B cell (primary cell): ENCODE measurements around the gene AOPEP. TPM values are rescaled to one million over a fixed set of nuclear protein-coding genes. Genes with fewer than 3 reads are reported as not detected.

Experiments
- ATAC-seq: fragments of 200-7000 bp; cut with Tn5 transposase; one replicate; pipeline ENCODE4 v1.10.0; 2021; ENCODE audit warnings: low read depth, mild to moderate bottlenecking, moderate number of reproducible peaks, moderate library complexity
- CTCF ChIA-PET: fragments of 350-600 bp; sonication (Branson Sonifier 250); formaldehyde crosslinking; loops from one replicate; lab custom pipeline; 2021; ENCODE audit warnings: antibody characterized with exemption, inconsistent platforms; lab: Charles Lee
- POLR2A ChIA-PET: fragments of 350-600 bp; sonication (Branson Sonifier 250); formaldehyde crosslinking; loops from one replicate; lab custom pipeline; 2021; ENCODE audit warnings: antibody characterized with exemption; lab: Charles Lee
- DNase-seq: peaks from one replicate; pipeline ENCODE4 v3.0.0; 2013
- H2AFZ ChIP-seq: 2 replicates; pipeline ENCODE4 v1.6.1; 2012; ENCODE audit warnings: mild to moderate bottlenecking, low read depth, low read length; ENCODE audit not compliant: insufficient read depth, poor library complexity, severe bottlenecking
- H3K27ac ChIP-seq, 2 donors: 1 replicate in 1 of 2; 2 replicates in 1 of 2; pipeline ENCODE4 v1.5.1; 2012 to 2013; ENCODE audit warnings: low read length in 2 of 2, mild to moderate bottlenecking in 2 of 2, moderate library complexity in 1 of 2
- H3K27me3 ChIP-seq, 4 experiments: fragments of 200-600 bp in 1 of 4; sonication (generic) in 1 of 4; replicated peaks in 1 of 4; 1 replicate in 2 of 4; 2 replicates in 2 of 4; pipeline versions ENCODE4 v1.6.1 to v1.7.0; 2013 to 2016; ENCODE audit warnings: low read length in 3 of 4, mild to moderate bottlenecking in 2 of 4, mixed read lengths in 1 of 4, moderate library complexity in 1 of 4; ENCODE audit not compliant: insufficient read depth in 4 of 4, control insufficient read depth in 3 of 4; ENCODE audit errors: control extremely low read depth in 1 of 4
- H3K36me3 ChIP-seq, 2 experiments: replicated peaks in 1 of 2; 1 replicate in 1 of 2; 2 replicates in 1 of 2; pipeline versions ENCODE4 v1.6.1 to v1.7.1; 2013; ENCODE audit warnings: low read length in 1 of 2; ENCODE audit not compliant: insufficient read depth in 2 of 2, control insufficient read depth in 1 of 2; ENCODE audit errors: control extremely low read depth in 1 of 2, extremely low read depth in 1 of 2
- H3K4me1 ChIP-seq, 2 donors: fragments of 200-600 bp in 1 of 2; sonication (generic) in 1 of 2; 1 replicate in 1 of 2; 2 replicates in 1 of 2; pipeline versions ENCODE4 v1.5.1 to v1.6.1; 2013 to 2017; ENCODE audit warnings: low read length in 2 of 2; ENCODE audit not compliant: control insufficient read depth in 2 of 2, insufficient read depth in 2 of 2
- H3K4me2 ChIP-seq: replicated peaks from 2 replicates; pipeline ENCODE3; 2012; ENCODE audit warnings: mild to moderate bottlenecking, low read depth, low read length; ENCODE audit not compliant: poor library complexity, severe bottlenecking
- H3K4me3 ChIP-seq, 5 experiments: fragments of 200-600 bp in 1 of 5; sonication (generic) in 1 of 5; 1 replicate in 3 of 5; 2 replicates in 2 of 5; pipeline versions ENCODE4 v1.5.1 to v1.7.0; 2011 to 2016; ENCODE audit warnings: low read length in 4 of 5, mild to moderate bottlenecking in 4 of 5, low read depth in 2 of 5, control low read depth in 1 of 5, moderate library complexity in 1 of 5; ENCODE audit not compliant: insufficient read depth in 1 of 5; ENCODE audit errors: control extremely low read depth in 1 of 5, extremely low read depth in 1 of 5
- H3K79me2 ChIP-seq: fragments of 200-600 bp; sonication (generic); one replicate; pipeline ENCODE4 v1.6.0; 2016; ENCODE audit warnings: low read length; ENCODE audit not compliant: control insufficient read depth, insufficient read depth
- H3K9ac ChIP-seq: fragments of 200-600 bp; sonication (generic); 2 replicates; pipeline ENCODE4 v1.6.1; 2017; ENCODE audit warnings: mild to moderate bottlenecking, low read length, moderate library complexity
- H3K9me3 ChIP-seq, 3 donors: one replicate each; pipeline versions ENCODE4 v1.6.1 to v1.7.1; 2013; ENCODE audit warnings: low read length in 2 of 3; ENCODE audit not compliant: control insufficient read depth in 2 of 3, insufficient read depth in 1 of 3; ENCODE audit errors: control extremely low read depth in 1 of 3
- H4K20me1 ChIP-seq: 2 replicates; pipeline ENCODE4 v1.6.0; 2012; ENCODE audit warnings: mild to moderate bottlenecking, low read length; ENCODE audit not compliant: insufficient read depth, control insufficient read depth, poor library complexity, severe bottlenecking
- H3K27ac Mint-ChIP-seq: one replicate; pipeline ENCODE4 v1.8.0; 2021; ENCODE audit warnings: mixed read lengths
- H3K27me3 Mint-ChIP-seq: one replicate; pipeline ENCODE4 v1.8.0; 2021; ENCODE audit warnings: mixed read lengths
- H3K4me1 Mint-ChIP-seq: one replicate; pipeline ENCODE4 v1.8.0; 2021; ENCODE audit warnings: mixed read lengths
- H3K4me3 Mint-ChIP-seq: one replicate; pipeline ENCODE4 v1.8.0; 2021; ENCODE audit warnings: mixed read lengths
- H3K9me3 Mint-ChIP-seq: one replicate; pipeline ENCODE4 v1.8.0; 2022; ENCODE audit warnings: mixed read lengths; ENCODE audit not compliant: insufficient read depth
- EZH2 ChIP-seq: IDR thresholded peaks from 2 replicates; pipeline ENCODE4 v1.6.1; 2012; ENCODE audit warnings: borderline replicate concordance, low read depth, mild to moderate bottlenecking, moderate library complexity, low read length; ENCODE audit not compliant: insufficient read depth, poor library complexity, severe bottlenecking
- WGBS: methylation state at CpG from one replicate; pipeline ENCODE4 v1.1.5; 2013; ENCODE audit warnings: missing lambda C conversion rate; ENCODE audit not compliant: insufficient coverage; 5-methylcytosine and 5-hydroxymethylcytosine counted together
- intact Hi-C: fragments of 100-400 bp; cut with micrococcal nuclease; formaldehyde crosslinking; loops from one replicate; pipeline ENCODE4 v1.10.0; 2022
- polyA plus RNA-seq: library from polyadenylated mRNA; depleted of rRNA; stranded (reverse); fragments of >200 nt; gene quantifications from 2 replicates; pipeline ENCODE4 v1.2.3, GENCODE V29; 2012
- total RNA-seq, 2 donors: library from RNA; stranded (reverse); fragments of 120-200 nt in 1 of 2; gene quantifications; 1 replicate in 1 of 2; 2 replicates in 1 of 2; pipeline versions ENCODE4 v1.2.3 to v1.2.4, GENCODE V29; 2013 to 2022
- TF ChIP-seq, protein P1 (sequence below): fragments of 200-600 bp; IDR thresholded peaks from one replicate; pipeline ENCODE4 v1.8.0; 2022; ENCODE audit warnings: antibody characterized with exemption, mild to moderate bottlenecking

AOPEP gene
- total and polyA plus RNA-seq, 2 donors (not counting 1 experiment from before 2014, with no cell fraction given): 5.1 to 35.8 TPM

DNA sequence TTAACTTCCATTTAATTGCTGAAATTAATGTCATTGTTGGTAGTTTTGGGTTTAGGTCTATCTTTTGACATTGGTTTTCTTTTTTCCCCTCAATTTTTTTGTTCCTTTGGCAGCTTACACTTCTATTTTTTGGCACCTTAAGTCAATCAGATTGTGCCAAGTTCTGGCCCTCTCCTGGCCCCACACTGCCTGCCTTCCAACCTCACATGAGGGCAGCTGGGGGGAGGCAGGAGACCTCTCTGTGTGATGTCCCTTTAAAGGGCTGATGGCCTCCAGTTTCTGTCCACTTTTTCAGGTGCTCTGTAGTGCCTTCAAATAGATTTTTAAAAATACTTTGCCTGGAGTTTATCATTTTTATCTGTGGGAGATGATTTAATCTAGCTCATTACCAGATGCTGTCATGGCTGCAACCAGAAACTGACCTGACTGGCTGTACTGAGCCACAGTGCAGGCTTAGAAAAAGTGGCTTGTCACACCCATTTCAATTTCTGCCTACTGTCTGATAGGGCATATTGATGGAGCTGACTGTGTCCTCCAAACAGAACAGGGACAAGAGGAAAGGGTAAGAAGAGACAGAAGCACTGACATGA, 394.4 kb downstream of the AOPEP start:
- no peaks in the 10 kb centered on the region for H3K4me1 ChIP-seq
- no peaks in the 10 kb centered on the region for H3K27me3 ChIP-seq
- no peaks in the 10 kb centered on the region for H3K27me3 Mint-ChIP-seq
- H3K4me2 ChIP-seq: no peak overlapping the region
- H3K9me3 ChIP-seq: no peaks in the 10 kb centered on the region
- H4K20me1 ChIP-seq: no peaks in the 10 kb centered on the region
- ATAC-seq (no peak), DNase-seq (no peak)
- no peaks in the 10 kb centered on the region for H3K36me3 ChIP-seq
- no peaks in the 10 kb centered on the region for H3K4me1 Mint-ChIP-seq
- intact Hi-C loops: no loop called here
- no peak overlapping the region for H3K27ac Mint-ChIP-seq
- H2AFZ ChIP-seq: no peak overlapping the region
- ChIA-PET POLR2A (no interaction called here), CTCF (interaction anchor here (2.5 to 3.5 kb wide), 2 partner anchors 10 to 440 kb away, joined by 13 to 20 read pairs; no protein-coding TSS in a partner anchor)
- no peaks in the 10 kb centered on the region for H3K79me2 ChIP-seq
- TF ChIP-seq, protein P1, sequence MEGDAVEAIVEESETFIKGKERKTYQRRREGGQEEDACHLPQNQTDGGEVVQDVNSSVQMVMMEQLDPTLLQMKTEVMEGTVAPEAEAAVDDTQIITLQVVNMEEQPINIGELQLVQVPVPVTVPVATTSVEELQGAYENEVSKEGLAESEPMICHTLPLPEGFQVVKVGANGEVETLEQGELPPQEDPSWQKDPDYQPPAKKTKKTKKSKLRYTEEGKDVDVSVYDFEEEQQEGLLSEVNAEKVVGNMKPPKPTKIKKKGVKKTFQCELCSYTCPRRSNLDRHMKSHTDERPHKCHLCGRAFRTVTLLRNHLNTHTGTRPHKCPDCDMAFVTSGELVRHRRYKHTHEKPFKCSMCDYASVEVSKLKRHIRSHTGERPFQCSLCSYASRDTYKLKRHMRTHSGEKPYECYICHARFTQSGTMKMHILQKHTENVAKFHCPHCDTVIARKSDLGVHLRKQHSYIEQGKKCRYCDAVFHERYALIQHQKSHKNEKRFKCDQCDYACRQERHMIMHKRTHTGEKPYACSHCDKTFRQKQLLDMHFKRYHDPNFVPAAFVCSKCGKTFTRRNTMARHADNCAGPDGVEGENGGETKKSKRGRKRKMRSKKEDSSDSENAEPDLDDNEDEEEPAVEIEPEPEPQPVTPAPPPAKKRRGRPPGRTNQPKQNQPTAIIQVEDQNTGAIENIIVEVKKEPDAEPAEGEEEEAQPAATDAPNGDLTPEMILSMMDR: no peak
- TF ChIP-seq EZH2: no peak
- H3K9me3 Mint-ChIP-seq: no peaks in the 10 kb centered on the region
- no peak overlapping the region for H3K9ac ChIP-seq
- no peak overlapping the region for H3K4me3 ChIP-seq
- H3K27ac ChIP-seq: no peak overlapping the region
- H3K4me3 Mint-ChIP-seq: no peak overlapping the region

DNA sequence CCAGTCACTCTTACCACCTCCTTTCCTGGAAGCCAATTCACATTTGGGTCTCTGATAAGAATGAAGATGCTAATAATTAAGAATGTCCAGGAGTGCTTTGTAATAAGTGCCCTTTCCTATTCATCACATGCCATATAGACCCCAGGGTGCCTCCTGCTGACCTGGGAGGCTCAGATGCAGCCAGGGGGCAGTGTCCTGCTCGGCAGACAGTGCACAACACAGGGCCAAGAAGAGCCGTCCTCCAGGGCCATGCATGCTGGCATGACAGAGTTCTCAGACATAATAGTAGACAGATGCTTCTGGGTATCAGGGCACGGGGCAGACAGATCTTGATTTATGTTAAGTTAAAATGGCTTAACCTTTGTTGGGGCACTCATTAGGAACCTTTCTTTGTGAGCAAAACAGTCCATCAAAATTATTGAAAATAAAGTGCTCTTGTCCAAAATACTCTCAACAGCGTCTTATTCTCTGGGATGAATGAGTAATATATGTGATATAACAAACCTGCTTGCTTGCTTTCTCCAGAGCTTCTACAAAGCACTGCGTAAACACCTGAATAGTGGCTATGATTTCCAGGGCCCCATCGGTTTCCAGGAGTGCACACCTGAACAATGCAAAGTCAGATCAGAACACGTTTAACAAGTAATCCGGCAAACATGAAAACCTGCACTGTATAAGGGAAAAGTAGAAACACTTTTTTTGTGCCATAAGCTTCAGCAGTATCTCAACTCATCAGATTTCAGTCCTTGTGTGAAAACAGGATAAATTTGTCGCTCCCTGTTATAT, 398.3 kb downstream of the AOPEP start:
- POLR2A ChIA-PET: no interaction called here
- intact Hi-C loops: no loop called here
- no peak for ATAC-seq

More for the DNA sequence above, 398.3 kb downstream of the AOPEP start:
- WGBS: 90% methylated on average over 4 of the region's 9 CpGs
- CTCF ChIA-PET: interaction anchor here (1.3 to 8.2 kb wide), 4 partner anchors 9 to 445 kb away, joined by 3 to 314 read pairs (median 38); no protein-coding TSS in a partner anchor
- Mint-ChIP-seq H3K27me3 (no peaks in the 10 kb centered on the region), H3K4me1 (peaks cover 2% of the 10 kb centered on the region), H3K9me3 (no peaks in the 10 kb centered on the region), H3K27ac (no peak overlapping the region), H3K4me3 (no peak overlapping the region)
- no peaks in the 10 kb centered on the region for H3K36me3 ChIP-seq
- DNase-seq: no peak
- no peak overlapping the region for H3K4me2 ChIP-seq
- TF ChIP-seq EZH2: no peak
- TF ChIP-seq, protein P1: no peak
- no peak overlapping the region for H3K9ac ChIP-seq
- H3K9me3 ChIP-seq: no peaks in the 10 kb centered on the region
- no peaks in the 10 kb centered on the region for H4K20me1 ChIP-seq
- H3K4me3 ChIP-seq: no peak overlapping the region
- no peak overlapping the region for H2AFZ ChIP-seq
- no peaks in the 10 kb centered on the region for H3K79me2 ChIP-seq
- no peaks in the 10 kb centered on the region for H3K27me3 ChIP-seq
- H3K4me1 ChIP-seq: peaks cover 0 to 5% of the 10 kb centered on the region in 2 donors
- H3K27ac ChIP-seq: no peak overlapping the region
